ENCODE measurements around the gene TTLL13. TPM values are rescaled to one million over a fixed set of nuclear protein-coding genes. Genes with fewer than 3 reads are reported as not detected.

The TTLL13 gene
- total RNA-seq, 1 experiment from 2014 or later = 1.0 TPM

DNA sequence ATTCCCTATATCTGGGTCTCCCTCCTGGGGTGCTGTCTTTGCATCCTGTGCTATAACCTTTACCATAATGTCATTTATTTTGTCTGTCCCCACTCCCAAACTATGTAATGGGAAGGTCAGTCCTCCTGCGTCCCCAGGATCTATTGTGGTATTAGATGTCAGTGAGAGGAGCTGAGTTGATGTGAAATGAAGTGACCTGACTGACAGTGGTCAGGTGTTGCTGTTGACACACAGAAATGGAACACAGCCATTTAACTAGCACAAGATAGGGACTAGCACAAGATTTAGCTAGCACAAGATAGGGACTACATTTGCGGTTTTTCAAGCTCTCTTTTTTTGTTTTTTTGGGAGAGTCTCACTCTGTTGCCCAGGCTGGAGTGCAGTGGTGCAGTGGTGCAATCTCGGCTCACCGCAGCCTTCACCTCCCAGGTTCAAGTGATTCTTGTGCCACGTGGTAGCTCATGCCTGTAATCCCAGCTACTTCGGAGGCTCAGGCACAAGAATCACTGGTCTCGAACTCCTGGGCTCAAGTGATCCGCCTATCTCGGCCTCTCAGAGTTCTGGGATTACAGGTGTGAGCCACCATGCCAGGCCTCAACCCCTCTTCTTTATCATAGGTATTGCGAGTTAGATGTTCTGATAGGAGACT lies 21.3 kb downstream of the TTLL13 start (continued):
- TF ChIP-seq ELF1 (IDR thresholded peaks at IDR 0.05; ENCODE audit: borderline replicate concordance, low read depth) (no peak), SIN3A (IDR thresholded peaks at IDR 0.05; ENCODE audit: low read depth) (no peak), EZH2 (IDR thresholded peaks at IDR 0.05) (no peak)
- TF ChIP-seq, protein P1, sequence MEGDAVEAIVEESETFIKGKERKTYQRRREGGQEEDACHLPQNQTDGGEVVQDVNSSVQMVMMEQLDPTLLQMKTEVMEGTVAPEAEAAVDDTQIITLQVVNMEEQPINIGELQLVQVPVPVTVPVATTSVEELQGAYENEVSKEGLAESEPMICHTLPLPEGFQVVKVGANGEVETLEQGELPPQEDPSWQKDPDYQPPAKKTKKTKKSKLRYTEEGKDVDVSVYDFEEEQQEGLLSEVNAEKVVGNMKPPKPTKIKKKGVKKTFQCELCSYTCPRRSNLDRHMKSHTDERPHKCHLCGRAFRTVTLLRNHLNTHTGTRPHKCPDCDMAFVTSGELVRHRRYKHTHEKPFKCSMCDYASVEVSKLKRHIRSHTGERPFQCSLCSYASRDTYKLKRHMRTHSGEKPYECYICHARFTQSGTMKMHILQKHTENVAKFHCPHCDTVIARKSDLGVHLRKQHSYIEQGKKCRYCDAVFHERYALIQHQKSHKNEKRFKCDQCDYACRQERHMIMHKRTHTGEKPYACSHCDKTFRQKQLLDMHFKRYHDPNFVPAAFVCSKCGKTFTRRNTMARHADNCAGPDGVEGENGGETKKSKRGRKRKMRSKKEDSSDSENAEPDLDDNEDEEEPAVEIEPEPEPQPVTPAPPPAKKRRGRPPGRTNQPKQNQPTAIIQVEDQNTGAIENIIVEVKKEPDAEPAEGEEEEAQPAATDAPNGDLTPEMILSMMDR (IDR thresholded peaks at IDR 0.05 in 2 of 3, conservative IDR thresholded peaks at IDR 0.05 in 1 of 3; ENCODE audit: borderline replicate concordance in 1 of 3, insufficient read depth in 1 of 3, low read depth in 2 of 3, low read length in 2 of 3) = no peak

DNA sequence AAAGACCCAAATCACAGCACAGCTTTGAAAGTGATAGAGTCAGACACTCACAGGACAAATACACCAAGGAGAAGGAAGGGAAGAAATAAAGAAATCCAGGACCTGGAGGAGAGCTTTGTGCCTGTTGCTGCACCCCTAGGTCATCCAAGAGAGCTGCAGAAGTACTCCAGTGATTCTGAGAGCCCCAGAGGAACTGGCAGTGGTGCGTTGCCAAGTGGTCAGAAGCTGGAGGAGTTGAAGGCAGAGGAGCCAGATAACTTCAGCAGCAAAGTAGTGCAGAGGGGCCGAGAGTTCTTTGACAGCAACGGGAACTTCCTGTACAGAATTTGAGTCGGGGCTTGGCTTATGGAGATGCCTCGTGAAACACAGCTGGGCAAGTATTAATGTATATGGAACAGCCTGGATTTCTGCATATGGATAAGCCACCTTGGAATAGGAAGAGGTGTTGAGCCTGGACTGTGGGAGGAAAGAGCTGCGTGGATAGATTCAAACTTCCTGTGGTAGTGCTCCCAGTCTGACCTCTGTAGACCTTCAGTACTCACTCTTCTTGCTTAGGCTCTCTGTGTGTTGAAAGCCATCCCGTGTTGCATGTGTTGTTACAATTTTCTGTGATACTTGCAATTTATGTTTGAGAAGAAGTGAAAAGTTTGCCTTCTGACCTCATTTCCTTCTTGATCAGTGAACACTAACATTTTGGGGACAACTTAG lies 22.3 kb downstream of the TTLL13 start:
- Histone ChIP-seq H3K4me3 (replicated peaks in 1 of 2; ENCODE audit: low read depth in 1 of 2, low read length in 2 of 2) (no peak overlapping the region), H4K20me1 (ENCODE audit: insufficient read depth) (peaks cover 2% of the 10 kb centered on the region; the same call in 1 of the 2 replicates), H3K36me3 (ENCODE audit: control insufficient read depth in 1 of 2, insufficient read depth in 2 of 2, low read length in 2 of 2) (peaks cover 21 to 46% of the 10 kb centered on the region in 2 experiments), H3K9me3 (ENCODE audit: control insufficient read depth in 1 of 2, insufficient read depth in 1 of 2, low read depth in 1 of 2, low read length in 2 of 2) (no peaks in the 10 kb centered on the region), H3K9me2 (ENCODE audit: insufficient read depth) (no peaks in the 10 kb centered on the region), H3K9ac (ENCODE audit: low read length) (no peak overlapping the region), H3K27ac (ENCODE audit: low read depth, low read length) (no peak overlapping the region), H3K79me2 (ENCODE audit: insufficient read depth, low read length) (peaks cover 68% of the 10 kb centered on the region), H2AFZ (ENCODE audit: low read depth, low read length, poor library complexity, severe bottlenecking) (no peak overlapping the region), H3K4me2 (ENCODE audit: low read length) (no peak overlapping the region), H3K4me1 (ENCODE audit: control insufficient read depth in 1 of 2, insufficient read depth in 2 of 2, low read length in 2 of 2) (peaks cover 9 to 11% of the 10 kb centered on the region in 2 experiments; a peak in 3 of 4 replicates), H3K27me3 (ENCODE audit: insufficient read depth, low read length) (no peaks in the 10 kb centered on the region)
- RAD21 ChIA-PET (ENCODE audit: low non-redundant PET in 1 of 2, low total read pairs in 2 of 2, uncharacterized antibody in 2 of 2, unreplicated experiment in 2 of 2) = no interaction called here
- no peak for DNase-seq (ENCODE audit: low read depth, low spot score)
- POLR2A ChIA-PET = no interaction called here
- intact Hi-C loops (cut with micrococcal nuclease) = no loop called here
- BruUV-seq (replicated peaks) = TSS peak; percentile 0
- CTCF ChIA-PET = interaction anchor here (1.6 kb wide), 1 partner anchor 22 kb away, joined by 3 read pairs; no protein-coding TSS in a partner anchor
- ATAC-seq = no peak
- TF ChIP-seq EZH2 (IDR thresholded peaks at IDR 0.05) (no peak), YY1 (IDR thresholded peaks at IDR 0.05; ENCODE audit: extremely low read depth, insufficient replicate concordance, low read depth, low read length) (no peak), ZFX (IDR thresholded peaks at IDR 0.05) (no peak), CEBPB (IDR thresholded peaks at IDR 0.05; ENCODE audit: low read depth) (no peak), EZH2phosphoT487 (IDR thresholded peaks at IDR 0.05; ENCODE audit: borderline replicate concordance) (no peak), MAX (IDR thresholded peaks at IDR 0.05) (no peak), EGR1 (IDR thresholded peaks at IDR 0.05; ENCODE audit: low read depth) (no peak), RAD21 (IDR thresholded peaks at IDR 0.05; ENCODE audit: low read depth) (no peak), POLR2A (IDR thresholded peaks at IDR 0.05; ENCODE audit: borderline replicate concordance, extremely low read depth, insufficient read depth, insufficient read length) (no peak), FOSL1 (IDR thresholded peaks at IDR 0.05; ENCODE audit: low read depth) (no peak), REST (IDR thresholded peaks at IDR 0.05; ENCODE audit: low read depth) (no peak), JUND (IDR thresholded peaks at IDR 0.05) (no peak)
- TF ChIP-seq, protein P1 (IDR thresholded peaks at IDR 0.05 in 2 of 3, conservative IDR thresholded peaks at IDR 0.05 in 1 of 3; ENCODE audit: borderline replicate concordance in 1 of 3, insufficient read depth in 1 of 3, low read depth in 2 of 3, low read length in 2 of 3) = no peak
- TF ChIP-seq, protein P2, sequence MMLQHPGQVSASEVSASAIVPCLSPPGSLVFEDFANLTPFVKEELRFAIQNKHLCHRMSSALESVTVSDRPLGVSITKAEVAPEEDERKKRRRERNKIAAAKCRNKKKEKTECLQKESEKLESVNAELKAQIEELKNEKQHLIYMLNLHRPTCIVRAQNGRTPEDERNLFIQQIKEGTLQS (IDR thresholded peaks at IDR 0.05) = no peak
